Measurements from ENCODE around the gene GDPD4. TPM values are rescaled to one million over a fixed set of nuclear protein-coding genes. Genes with fewer than 3 reads are reported as not detected.

The GDPD4 gene
- total RNA-seq, 4 donors from 2014 or later, result not detected

DNA sequence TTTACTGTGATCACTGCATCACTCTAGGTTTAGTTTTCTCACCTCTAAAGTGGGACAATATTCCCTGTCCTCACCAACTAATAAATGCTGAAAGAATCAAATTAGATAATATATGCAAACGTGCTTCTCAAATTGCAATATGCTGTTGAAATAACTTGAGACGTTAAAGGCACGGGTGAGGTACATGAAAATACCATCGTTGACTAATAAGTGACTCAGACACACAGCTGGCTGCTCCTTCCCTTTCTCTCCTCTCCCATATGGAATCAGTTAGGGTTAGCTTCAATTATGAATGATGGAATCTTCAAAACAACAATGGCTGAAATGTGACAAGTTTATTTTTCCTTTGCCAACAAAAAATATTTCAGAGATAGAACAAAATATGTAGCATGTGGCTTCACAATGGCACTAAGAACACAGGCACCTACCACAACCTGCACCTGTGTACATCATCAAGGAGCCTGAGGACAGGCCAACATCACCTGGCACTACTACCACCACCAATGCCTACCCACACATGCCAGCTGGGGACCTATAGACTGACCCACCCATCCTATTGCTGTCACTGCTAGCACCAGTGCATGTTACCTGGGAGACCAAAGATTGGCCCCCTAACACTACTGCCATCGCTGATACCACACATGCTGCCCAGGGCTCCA is 13.7 kb downstream of the GDPD4 start:
- TF ChIP-seq EP300 (IDR thresholded peaks at IDR 0.05) (no peak), CTCF (IDR thresholded peaks at IDR 0.05) (no peak), POLR2A (IDR thresholded peaks at IDR 0.05) (no peak), POLR2AphosphoS5 (IDR thresholded peaks at IDR 0.05) (no peak)
- Histone ChIP-seq H3K27ac (no peak overlapping the region), H3K36me3 (no peaks in the 10 kb centered on the region), H3K27me3 (peaks cover 3% of the 10 kb centered on the region), H3K4me1 (no peaks in the 10 kb centered on the region), H3K9me3 (no peaks in the 10 kb centered on the region), H3K4me3 (no peak overlapping the region)
- ATAC-seq, result no peak
- WGBS, 2 donors (ENCODE audit: low coverage in 1 of 2), result 48 to 63% methylated on average over 4 to 5 of the region's 5 CpGs

DNA sequence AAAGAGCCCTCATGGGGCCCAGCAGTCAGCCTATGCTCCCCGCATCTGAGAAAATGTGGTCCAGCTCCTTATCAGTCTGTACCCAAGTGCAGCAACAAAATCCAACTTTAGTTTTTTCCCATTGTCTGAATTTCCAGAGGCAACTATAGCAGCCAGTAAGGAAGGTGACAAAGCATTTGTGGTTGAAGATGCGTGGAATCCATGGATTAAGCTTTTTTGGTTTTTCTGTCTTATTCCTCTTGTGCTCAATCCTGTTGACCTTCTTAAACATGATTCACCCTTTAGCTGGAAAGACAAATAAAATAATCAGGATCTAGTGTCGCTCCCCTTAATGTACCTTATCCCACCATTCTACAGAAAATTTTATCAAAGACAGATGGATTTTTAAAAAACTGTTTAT is 14.3 kb downstream of the GDPD4 start:
- H3K36me3 ChIP-seq, result no peaks in the 10 kb centered on the region
- no peak for ATAC-seq
- H3K27me3 ChIP-seq, result peaks cover 3% of the 10 kb centered on the region
- 88 to 91% methylated on average over 2 to 3 of the region's 3 CpGs for WGBS, 2 donors (ENCODE audit: low coverage in 1 of 2)
- no peaks in the 10 kb centered on the region for H3K4me1 ChIP-seq
- TF ChIP-seq POLR2A (IDR thresholded peaks at IDR 0.05) (no peak), CTCF (IDR thresholded peaks at IDR 0.05) (no peak), POLR2AphosphoS5 (IDR thresholded peaks at IDR 0.05) (no peak), EP300 (IDR thresholded peaks at IDR 0.05) (no peak)
- no peak overlapping the region for H3K27ac ChIP-seq
- no peak overlapping the region for H3K4me3 ChIP-seq
- H3K9me3 ChIP-seq, result no peaks in the 10 kb centered on the region

DNA sequence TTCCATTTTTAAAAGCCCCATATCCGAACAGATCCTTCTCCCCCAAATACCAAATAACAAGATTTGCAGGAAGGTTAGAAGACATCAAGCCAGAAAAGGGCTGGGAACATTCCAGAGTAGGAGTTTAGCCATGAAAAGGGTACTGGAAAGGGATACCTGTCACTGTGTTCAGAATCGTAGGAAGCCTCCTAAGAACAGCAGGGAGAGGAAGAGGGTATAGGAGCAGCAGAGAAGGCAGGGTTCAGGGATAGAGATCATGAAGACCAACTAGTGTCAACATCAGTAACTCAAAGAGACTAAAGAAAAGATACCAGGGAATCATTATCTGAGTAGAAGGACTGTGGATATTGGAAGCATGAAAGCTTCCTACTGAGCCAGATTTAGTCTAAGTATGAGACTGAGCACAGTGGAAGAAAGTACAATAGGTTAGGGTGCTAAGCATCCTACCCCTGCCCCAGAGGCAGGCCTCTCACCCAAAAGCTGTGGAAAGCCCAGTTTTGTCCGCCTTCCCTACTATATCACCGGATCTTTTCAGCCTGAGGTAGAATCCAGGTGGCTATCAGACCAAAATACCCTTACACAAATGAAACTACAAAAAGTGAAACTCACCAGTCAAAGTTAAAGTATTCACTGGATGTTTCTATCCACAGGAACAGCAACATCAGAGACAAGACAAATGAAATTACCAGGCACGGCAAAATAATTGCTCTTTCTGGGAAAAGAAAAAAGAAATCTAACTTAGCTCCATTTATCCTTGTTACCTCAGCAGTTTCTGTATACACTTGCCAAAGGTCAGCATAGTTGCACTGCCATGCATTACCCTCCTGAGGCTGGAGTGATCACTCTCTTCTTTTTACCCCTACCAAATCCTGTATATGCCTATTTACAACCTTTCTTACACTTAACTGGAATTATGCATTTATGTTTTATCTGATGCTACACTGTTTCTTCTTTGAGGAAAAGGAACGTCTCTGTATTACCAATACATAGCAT is 16.7 kb downstream of the GDPD4 start:
- Histone ChIP-seq H3K27ac (no peak overlapping the region), H3K4me1 (no peaks in the 10 kb centered on the region), H3K9me3 (no peaks in the 10 kb centered on the region), H3K36me3 (no peaks in the 10 kb centered on the region), H3K4me3 (no peak overlapping the region), H3K27me3 (peaks cover 3% of the 10 kb centered on the region)
- 65% methylated on average over 6 of the region's 6 CpGs for WGBS, 2 donors (ENCODE audit: low coverage in 1 of 2)
- TF ChIP-seq EP300 (IDR thresholded peaks at IDR 0.05), result no peak
- no peak for TF ChIP-seq CTCF (IDR thresholded peaks at IDR 0.05)
- no peak for TF ChIP-seq POLR2A (IDR thresholded peaks at IDR 0.05)
- TF ChIP-seq POLR2AphosphoS5 (IDR thresholded peaks at IDR 0.05), result no peak
- no peak for ATAC-seq

DNA sequence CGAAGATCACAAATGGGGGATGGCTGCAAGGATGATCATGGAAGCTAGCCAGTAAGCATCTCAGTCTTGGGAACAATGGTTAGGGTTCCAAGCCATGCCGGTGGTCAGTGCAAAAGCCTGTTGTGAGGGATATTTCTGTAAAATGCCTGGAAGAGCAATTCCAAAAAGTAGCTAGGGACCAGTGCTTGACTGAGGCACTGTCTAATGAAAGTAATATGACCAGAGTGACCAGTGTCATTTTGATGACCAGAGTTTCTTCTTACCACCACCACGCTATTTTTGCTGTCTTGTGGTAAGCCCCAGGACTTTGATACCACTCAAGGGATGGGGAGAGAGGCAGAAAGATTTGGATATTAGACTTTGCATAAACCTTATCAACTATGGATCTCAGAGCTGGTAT is 18.4 kb downstream of the GDPD4 start:
- no peaks in the 10 kb centered on the region for H3K4me1 ChIP-seq
- TF ChIP-seq POLR2A (IDR thresholded peaks at IDR 0.05) (no peak), CTCF (IDR thresholded peaks at IDR 0.05) (no peak), EP300 (IDR thresholded peaks at IDR 0.05) (no peak), POLR2AphosphoS5 (IDR thresholded peaks at IDR 0.05) (no peak)

More for the DNA sequence above, 18.4 kb downstream of the GDPD4 start:
- 59 to 90% methylated on average over 2 to 3 of the region's 3 CpGs for WGBS, 2 donors (ENCODE audit: low coverage in 1 of 2)
- Histone ChIP-seq H3K9me3 (no peaks in the 10 kb centered on the region), H3K27me3 (no peaks in the 10 kb centered on the region), H3K27ac (no peak overlapping the region), H3K4me3 (no peak overlapping the region), H3K36me3 (no peaks in the 10 kb centered on the region)
- no peak for ATAC-seq
